Hematopoietic multipotent progenitor cell treated with erythropoietin and hydrocortisone succinate and interleukin-3 and kit ligand, for 4 days (in vitro differentiated cells): Measurements from ENCODE around the gene PAAF1.
A peak's percentile ranks its signal among the peaks of the same experiment; 100 is the strongest.
"Not testable (repeated sequence)": the region's sequence is repeated elsewhere in the genome, so short reads cannot be mapped to it uniquely, and the experiment has no call there.

Source experiments
- DNase-seq: peaks from one replicate; pipeline ENCODE4 v3.0.0-alpha.2; 2015

Gene PAAF1, protein sequence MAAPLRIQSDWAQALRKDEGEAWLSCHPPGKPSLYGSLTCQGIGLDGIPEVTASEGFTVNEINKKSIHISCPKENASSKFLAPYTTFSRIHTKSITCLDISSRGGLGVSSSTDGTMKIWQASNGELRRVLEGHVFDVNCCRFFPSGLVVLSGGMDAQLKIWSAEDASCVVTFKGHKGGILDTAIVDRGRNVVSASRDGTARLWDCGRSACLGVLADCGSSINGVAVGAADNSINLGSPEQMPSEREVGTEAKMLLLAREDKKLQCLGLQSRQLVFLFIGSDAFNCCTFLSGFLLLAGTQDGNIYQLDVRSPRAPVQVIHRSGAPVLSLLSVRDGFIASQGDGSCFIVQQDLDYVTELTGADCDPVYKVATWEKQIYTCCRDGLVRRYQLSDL

DNA sequence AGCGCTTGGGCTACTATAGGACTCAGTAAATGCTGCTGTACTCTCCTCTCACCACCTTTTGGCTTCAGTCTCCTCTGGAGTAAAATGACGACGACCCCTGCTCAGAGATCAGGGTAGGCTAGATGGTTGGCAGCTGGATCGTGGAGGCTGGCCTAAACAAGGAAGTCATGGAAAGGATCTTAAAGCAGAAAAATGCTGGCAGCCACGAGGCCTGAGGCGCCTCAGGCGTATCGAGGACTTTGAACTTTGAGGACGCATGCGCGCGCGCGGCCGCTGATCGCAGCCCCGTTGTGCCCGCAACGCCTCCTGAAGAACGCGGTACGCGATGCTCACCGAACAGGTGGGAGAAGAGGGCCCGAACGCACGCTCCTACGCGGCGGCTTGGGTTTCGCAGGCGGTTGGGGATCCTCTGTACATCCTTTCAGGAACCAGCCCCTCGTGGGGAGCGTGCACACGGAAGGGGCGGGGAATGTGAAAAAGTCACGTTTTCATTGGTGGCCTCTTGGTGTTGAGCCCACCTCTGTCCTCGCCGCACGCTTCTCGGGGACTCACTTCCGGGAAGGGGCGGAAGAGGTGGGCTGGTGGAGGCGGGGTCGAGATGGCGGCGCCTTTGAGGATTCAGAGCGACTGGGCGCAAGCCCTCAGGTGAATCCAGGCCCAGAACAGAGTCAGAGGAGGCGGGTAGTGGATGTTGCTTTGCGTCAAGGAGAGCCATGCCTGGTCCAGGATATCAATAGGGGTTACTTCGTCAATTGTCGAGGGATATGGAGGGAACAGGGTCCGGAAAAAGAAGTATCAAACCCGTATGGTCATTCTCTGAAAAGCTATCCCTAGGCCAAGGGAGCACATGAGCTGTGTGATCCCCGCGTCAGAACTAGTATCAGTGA, at the start of gene PAAF1, which contains the start of gene COA4:
Gene PAAF1 (plus strand): TSS at position 576 of the 887 bp plus-strand sequence. CDS start 23 bp downstream, at position 599.
Gene COA4 (minus strand): TSS at position 423 of the 887 bp plus-strand sequence. CDS start 3,468 bp downstream, outside the sequence.
- DNase-seq = peak; percentile 99

DNA sequence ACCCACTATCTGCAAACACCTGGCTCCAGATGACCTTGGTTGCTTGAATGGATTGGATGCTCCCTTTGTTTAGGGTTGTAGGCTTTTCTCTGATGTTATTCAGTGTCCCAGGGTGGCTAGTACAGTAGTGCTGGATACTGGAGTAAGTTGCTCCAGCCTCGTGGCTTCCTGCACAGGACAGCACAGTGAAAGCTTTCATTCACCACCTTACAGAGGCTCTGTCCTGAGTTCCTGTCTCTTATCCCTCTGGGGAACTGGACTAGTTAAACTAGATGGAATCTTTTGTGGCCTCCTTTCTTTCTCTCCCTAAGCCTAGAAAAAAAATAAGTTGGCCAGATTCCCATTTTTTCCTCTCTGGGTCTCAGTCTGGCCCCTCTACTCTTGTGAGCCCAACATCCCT, 46.5 kb upstream of the PAAF1 start:
- DNase-seq = no peak

DNA sequence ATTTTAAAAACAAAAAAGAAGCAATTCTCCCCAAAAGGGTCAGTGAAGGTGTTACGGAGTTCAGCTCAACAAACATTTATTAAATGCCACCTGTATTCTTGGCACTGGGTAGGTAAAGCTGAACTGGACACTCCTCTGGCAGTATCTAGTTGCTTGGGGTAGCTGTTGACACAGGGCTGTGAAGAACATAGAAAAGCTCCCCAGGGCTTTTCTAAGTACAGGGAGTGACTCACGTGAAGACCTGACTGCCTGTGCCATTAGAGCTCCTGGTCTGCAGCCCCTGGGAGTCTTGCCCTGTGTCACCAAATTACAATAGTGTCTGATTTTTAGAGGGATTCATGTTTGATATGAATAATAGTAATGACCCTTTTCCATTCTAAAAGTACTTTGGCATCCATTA, 43.7 kb upstream of the PAAF1 start:
- DNase-seq = no peak

DNA sequence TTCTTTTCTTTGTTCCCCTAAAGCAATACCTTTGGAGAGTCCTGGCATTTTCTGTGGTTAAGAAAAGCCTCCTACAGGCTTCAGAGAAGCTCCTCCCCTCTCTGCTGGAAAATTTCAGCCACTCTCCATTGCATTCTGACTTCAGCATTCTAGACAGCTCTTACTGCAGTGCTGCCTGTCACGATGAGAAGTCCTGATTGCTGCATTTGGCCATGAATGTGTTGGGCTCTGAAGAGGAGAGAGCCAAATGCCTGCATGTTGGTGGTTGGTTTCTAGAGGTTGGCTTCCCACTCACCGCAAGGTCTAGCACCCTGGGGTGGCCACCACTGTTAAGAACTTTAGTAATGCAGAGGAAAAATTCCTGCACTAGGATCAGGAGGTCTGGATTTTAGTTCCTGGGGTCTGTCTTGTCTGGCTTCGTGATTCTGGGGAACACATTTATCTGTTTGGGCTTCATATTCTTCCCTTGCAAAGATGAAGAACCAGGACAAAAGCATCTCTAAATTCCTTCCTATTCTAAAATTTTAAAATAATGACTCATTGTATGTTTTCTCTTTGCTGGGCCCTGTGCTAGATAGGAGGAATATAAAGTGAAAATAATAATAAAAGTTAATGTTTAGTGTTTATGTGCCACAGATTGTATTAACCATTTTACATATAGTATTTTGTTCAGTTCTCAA, 38.2 kb upstream of the PAAF1 start:
- no peak for DNase-seq

DNA sequence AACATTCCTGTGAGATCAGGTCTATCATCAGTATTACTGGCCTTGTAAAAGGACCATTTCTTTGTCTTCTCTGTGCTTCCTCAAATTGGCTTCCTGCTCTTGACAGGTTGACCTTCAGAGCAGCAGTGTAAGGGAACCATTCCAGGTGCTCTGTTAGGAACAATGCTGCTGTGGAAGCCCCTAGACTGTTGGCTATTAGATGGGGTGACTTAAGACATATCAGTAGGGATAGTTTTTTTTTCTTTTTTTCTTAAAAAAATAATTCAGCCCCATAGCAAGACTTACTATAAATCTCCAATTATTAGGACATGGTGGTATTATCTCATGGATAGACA, 37.7 kb upstream of the PAAF1 start:
- DNase-seq = no peak

DNA sequence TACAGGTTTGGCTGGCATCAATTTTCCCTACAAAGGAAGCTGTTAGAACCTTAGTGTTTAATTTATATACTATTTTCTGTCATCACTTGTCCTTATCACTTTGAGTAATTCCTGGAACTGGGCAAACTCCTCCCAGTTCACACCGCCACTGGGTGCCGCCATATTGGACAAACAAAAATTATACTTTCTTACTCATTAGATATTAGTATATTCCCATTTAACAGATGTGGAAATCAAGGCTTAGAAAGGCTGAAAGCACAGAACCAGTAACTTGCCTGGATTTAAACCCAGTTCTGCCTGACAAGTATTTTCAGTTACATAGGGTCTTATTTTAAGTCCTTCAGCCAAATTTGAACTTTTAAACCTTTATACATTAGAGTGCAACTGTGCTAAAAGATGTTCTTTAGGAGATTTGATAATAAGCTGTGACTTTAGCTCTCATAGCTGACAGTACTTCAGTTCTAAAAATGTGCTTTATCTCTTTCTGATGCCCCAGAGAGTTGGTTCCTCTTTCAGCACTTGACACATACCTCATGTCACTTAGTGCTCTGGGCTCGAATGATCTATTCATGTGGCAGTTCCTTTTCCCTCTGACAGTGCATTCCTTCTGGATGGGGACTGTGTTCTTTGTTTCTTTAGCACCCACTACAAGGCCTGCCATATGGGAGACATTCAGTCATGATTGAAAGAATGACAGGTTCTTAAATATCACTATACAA, 25.6 kb upstream of the PAAF1 start:
- peak; percentile 81 for DNase-seq

DNA sequence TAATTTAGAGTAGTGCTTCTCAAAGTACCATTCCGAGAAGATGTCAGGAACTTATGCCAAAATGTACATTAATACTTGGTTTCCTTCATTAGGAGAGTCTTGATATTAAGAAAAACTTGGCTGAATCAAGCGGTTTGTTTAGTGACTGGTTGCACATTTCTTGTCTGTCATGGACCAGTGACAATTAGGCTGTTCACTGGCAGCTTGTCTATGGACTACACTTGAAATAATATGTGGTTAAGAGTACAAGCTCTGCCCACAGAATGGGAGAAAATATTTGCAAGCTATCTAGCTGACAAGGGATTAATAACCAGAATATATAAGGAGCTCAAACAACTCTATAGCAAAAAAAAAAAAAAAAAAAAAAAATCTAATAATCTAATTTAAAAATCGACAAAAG, 24.8 kb upstream of the PAAF1 start:
- DNase-seq = no peak

DNA sequence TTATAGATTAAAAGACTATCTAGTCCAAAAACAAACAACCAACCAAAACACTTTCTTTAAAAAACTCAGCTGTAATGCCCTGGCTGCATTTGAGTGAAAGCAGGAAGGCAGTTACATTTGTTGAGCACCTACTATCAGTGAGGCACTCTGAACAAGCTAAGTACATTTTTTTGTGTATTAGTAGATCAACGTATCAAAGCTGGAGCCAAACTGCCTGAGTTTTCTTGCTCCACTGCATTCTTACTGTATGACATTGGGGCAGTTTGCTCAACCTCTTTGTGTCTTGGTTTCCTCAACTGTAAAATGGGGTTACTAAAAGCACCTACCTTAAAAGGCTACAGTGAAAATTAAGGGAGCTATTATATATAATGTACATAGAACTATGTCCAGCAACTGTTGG, 22.1 kb upstream of the PAAF1 start:
- DNase-seq = no peak

DNA sequence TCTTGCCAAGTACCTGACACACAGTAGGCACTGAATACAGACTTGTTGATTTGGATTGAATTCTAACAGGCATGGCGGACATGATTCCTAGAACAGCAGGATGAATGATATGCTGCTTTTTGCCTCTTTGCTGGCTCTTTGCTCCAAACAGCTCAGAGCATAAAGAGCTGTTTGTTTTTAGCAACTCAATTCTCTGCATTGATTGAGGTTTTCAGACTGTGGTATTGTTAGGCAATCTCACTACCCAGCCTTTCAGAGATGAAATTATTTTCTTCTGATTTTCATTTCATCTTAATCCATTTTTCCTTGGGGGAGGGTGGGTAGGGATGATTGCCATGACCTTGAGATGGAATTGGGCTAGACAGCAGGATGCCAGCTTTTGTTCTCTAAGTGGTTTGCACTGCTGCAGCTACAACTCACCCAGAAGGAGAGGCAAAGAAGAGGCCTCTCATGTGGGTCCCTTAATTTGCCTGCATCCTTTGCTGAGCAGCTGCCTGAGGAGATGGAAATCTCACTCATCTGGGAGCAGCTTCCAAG, 20.7 kb upstream of the PAAF1 start:
- DNase-seq = no peak

DNA sequence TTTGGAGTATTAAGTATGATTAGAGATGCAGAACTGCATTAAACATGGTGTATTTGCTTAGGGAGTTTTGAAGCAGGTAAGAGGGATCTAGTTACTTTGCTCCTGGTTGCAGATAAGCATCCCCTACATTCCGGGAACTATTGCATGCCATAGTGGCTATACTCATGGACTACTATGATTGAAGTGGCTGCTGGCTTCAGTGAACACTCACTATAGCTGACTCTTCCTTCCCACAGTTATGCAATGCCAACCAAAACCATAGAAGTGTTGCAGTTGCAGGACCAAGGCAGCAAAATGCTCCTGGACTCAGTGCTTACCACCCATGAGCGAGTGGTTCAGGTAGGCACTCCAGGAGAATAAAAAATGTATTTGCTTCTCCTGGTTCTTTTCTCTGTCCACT, 17.1 kb upstream of the PAAF1 start:
- DNase-seq = no peak

DNA sequence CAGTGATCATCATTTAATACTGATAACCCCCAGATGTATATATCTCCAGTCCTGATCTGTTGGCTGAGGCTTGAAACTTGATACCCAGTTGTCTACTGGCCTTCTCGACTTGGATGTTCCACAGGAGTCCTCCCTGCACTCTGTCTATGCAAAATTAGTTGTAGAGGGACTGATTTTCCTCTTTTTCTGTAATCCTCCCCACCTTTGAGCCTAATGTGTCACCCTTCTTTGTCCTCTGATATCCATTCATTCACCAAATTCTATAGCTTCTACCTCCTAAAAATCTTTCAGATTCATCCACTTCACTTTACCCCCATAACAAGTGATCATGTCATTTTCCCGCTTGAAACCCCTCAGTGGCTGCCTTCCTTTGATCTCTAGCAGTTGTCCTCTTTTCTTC, 16.6 kb upstream of the PAAF1 start:
- DNase-seq = no peak

DNA sequence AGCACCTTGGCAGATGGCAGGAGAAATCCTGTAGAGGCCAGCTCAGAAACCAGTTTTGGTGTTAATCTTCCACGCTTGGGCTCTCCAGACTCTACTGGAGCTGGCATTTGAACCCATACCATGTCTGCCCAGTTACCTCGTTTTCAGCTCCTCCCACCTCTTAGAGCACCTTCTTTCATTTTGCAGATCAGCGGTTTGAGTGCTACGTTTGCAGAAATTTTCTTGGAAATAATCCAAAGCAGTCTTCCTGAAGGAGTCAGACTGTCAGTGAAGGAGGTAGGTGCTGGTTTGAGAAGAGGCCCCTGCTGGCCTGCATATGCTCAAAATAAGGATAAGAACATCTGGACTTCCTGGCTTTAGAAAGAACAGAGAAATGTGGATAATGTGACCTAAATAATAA, 13.8 kb upstream of the PAAF1 start:
- no peak for DNase-seq

DNA sequence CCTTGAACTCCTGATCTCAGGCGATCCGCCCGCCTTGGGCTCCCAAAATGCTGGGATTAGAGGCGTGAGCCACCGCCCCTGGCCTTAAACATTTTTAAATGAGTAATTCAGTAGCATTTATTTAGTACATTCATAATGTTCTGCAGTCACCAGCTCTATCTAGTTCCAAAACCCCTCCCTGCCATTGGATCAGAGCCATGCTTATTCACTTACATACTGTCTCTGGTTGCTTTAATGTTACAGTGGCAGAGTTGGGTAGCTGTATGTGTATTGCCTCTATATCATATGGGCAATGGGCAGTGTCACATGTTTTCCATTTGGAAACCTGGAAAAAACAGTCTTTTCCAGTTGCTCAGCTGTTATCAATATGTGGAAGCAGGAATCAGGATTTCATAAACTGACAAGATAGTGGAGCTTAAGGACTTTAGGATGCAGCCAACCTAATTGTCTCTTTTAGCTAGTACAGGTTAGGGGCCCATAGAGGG, 10.7 kb upstream of the PAAF1 start:
- DNase-seq = no peak

DNA sequence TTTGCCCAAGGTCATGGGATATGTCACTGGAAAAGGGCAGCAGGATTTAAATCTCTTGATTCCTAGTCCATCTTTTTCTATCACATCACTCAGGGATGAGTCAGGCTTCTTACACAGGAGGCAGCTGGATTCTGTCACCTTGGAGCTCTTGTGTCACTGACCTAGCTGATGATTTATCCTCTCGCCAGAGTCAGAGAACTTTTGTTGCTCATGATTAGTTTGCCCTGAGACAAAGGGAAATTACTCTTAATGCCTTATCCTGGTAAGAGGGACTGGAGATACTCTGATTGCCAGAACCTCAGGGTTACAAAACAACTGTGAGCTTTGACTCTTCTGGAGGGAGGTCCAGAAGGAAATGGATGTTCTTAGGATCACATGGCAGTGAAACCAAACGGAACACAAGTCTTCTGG, 10.2 kb upstream of the PAAF1 start:
- DNase-seq = no peak

DNA sequence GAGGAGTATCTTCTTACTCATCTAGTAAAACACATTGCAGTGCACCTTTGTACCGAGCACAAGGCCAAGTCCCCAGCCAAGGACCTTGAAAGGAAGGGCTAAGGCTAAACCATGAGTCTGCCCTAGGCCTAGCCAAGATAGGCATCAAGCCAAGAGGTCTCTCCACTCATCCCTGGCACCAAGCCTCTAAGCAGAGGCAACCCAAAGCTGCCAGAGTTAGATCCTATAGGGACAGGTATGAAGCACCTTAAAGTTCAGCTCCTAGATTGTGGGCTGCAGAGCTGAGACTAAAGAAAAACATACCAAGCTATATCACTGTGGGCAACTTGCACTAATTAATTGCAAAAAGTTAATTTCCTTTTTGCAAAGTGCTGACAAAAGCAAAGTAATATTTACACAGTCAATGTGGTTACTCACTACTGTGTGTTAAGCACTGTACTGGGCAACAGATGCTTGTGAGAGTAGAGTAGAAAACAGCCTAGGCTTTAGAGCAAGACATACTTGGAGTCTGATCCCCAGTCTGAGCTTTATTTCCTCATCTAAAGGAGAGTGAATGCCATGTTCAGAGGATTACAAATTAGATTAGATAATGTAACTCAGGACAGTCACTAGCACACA, 7.4 kb upstream of the PAAF1 start:
- peak; percentile 71 for DNase-seq

DNA sequence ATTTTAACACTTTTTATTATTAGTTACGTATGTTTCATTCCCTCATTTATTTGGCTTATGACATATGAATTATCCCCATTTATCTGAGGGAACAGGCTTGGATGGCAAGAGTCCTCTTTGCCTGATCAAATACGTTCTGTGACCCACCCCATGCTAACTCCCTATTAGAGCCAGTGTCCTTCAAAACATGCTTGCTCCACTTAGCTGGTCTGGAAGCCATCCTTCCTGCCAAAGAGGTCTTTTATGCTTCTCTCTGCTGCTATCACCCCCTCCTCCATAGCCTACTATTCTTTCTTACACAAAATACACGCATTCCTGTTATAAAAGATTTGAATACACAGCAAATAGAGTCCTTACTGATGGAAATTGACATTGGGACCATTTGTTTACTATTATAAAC, 6.5 kb upstream of the PAAF1 start:
- DNase-seq = no peak

DNA sequence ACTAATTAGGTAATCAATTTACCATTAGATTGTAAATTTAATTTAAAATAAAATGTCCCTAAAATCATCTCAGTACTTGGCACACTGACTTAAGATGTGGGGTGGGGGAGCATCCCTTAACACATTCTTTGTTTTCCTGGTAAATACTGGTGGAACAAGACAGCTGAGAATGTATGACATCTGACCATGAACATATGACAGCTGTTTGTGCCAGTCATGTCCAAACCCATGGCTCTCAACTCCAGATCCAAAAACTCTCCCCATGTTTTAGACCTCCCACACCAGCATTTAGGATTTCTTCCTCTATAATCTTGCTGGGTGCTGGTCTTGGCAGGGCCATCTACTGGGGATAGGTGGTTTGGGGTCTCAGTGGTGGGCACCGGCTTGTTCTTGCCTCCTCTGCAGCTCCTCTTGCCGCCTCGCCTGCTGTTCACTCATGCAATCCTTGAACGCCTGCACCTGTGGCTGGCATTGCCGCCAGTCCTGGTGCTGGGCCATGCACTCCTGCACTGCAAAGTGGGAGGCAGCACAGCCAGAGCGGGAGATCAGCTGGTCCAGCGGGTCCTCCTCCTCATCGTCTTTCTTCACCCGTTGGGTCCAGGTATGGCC, 3.9 kb upstream of the PAAF1 start:
- no peak for DNase-seq

DNA sequence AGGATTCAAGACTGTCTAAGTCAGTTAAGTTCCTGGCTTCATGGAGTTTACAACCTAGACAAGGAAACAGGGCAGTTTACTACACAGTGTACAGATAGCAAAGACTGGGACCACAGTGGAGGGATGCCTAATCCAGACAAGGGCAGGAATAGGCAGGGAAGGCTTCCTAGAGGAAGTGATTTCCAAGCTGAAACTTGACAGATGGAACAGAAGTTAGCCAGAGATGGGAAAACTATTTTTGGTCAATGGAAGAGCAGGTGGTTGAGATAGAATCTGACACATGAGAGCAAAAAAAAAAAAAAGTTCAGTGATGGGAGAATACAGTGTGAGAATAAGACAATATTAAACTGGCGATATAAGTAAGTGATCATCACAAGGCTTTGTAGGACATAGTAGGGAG, 1.4 kb upstream of the PAAF1 start:
- DNase-seq = no peak

DNA sequence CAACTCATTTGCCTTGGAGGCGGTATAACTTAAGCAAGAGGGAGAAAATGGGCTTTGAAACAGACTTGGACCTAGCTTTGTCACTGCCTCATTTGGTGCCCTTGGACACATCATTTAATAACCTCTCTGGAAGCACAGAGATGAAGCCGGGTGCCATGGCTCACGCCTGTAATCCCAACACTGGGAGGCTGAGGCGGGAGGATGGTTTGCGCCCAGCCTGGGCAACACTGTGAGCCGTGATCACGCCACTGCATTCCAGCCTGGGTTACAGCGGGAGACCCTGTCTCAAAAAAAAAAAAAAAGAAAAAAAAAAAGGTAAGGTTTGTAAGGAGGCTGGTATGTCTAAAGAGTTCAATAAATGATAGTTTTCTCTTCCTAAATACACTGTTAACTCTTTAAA, 959 bp upstream of the PAAF1 start:
- no peak for DNase-seq

DNA sequence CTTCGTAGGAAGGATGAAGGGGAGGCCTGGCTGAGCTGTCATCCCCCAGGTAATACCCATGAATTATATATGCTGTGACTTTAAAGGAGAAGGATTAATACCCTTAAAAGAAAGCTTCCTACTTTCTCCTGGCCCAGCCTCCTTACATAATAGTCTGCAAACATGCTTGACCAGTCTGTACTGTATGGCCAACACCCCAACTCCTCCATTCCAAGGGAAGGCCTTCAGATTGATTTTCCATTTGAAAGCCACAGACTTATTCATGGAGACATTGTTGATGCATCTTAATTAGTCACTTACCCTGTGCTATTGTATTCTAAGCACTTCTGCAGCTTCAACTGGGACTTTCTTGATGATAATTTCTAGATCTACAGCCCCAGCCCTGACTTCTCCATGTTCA, 2.0 kb downstream of the PAAF1 start:
- no peak for DNase-seq

DNA sequence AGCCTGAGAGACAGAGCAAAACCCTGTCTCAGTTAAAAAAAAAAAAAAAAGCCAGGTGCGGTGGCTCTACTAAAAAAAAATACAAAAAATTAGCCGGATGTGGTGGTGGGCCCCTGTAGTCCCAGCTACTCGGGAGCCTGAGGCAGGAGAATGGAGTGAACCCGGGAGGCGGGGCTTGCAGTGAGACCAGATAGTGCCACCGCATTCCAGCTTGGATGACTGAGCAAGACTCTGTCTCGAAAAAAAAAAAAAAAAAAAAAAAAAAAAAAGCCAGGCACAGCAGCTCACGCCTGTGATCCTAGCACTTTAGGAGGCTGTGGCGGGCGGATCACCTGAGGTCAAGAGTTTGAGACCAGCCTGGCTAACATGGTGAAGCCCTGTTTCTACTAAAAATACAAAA, 3.6 kb downstream of the PAAF1 start:
- DNase-seq = not testable (repeated sequence)

DNA sequence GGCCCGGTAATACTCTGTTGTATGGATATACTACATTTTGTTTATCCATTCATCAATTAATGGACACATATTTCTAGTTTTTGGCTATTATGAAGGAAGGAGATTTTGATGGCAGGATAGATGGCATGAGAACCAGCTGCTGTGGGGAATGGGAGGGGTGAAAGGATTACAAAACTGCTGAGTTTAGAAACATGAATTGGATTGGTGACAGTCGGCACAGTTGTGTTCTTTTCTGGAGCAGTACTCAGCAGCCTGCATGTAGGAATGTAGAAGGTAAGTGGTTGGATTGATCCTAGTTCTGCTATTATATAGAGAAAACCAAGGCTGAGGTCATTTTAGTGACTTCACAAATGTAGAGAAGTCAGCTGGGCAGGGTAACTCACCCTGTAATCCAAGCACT, 7.1 kb downstream of the PAAF1 start:
- no peak for DNase-seq
